OCI-LY3 (cell line): ENCODE measurements around the gene PRR14.
"Not testable (repeated sequence)": the region's sequence is repeated elsewhere in the genome, so short reads cannot be mapped to it uniquely, and the experiment has no call there.

Source experiments
- H2AFZ ChIP-seq: fragments of 200-600, 300-600 bp; shearing (Covaris generic); 2 replicates; pipeline ENCODE4 v1.6.0; 2014; ENCODE audit warnings: antibody characterized with exemption, low read depth, low read length
- H3K27ac ChIP-seq: fragments of 200-600, 300-600 bp; sonication (generic); 2 replicates; pipeline ENCODE4 v1.5.1; 2014; ENCODE audit warnings: mild to moderate bottlenecking, low read length, moderate library complexity, mixed read lengths
- H3K27me3 ChIP-seq: fragments of 200-600, 300-600 bp; sonication (generic); 2 replicates; pipeline ENCODE4 v1.6.1; 2014; ENCODE audit warnings: low read depth, low read length, mixed read lengths
- H3K36me3 ChIP-seq: fragments of 200-600, 300-600 bp; sonication (generic); replicated peaks from 2 replicates; pipeline ENCODE3; 2014; ENCODE audit warnings: low read depth, low read length, mixed read lengths
- H3K4me1 ChIP-seq: fragments of 300-600, 200-600 bp; sonication (generic); 2 replicates; pipeline ENCODE4 v1.6.1; 2014; ENCODE audit warnings: low read length, mixed read lengths
- H3K4me2 ChIP-seq: fragments of 200-600, 300-600 bp; sonication (generic); 2 replicates; pipeline ENCODE4 v1.6.1; 2014; ENCODE audit warnings: low read length, mixed read lengths
- H3K4me3 ChIP-seq: fragments of 300-600, 200-600 bp; sonication (generic); 2 replicates; pipeline ENCODE4 v1.5.1; 2014; ENCODE audit warnings: antibody characterized with exemption, mild to moderate bottlenecking, low read length, moderate library complexity
- H3K79me2 ChIP-seq: fragments of 300-600, 200-600 bp; shearing (Covaris generic); 2 replicates; pipeline ENCODE4 v1.6.1; 2014; ENCODE audit warnings: mild to moderate bottlenecking, low read length, mixed read lengths
- H3K9ac ChIP-seq: fragments of 300-600, 200-600 bp; shearing (Covaris generic); 2 replicates; pipeline ENCODE4 v1.6.0; 2014; ENCODE audit warnings: mild to moderate bottlenecking, low read length, moderate library complexity
- H3K9me3 ChIP-seq: fragments of 200-600, 300-600 bp; shearing (Covaris generic); 2 replicates; pipeline ENCODE4 v1.6.1; 2014; ENCODE audit warnings: low read length, mixed read lengths; ENCODE audit not compliant: insufficient read depth
- H4K20me1 ChIP-seq: fragments of 200-600, 300-600 bp; sonication (generic); 2 replicates; pipeline ENCODE4 v1.6.1; 2016; ENCODE audit warnings: low read length, mixed read lengths; ENCODE audit not compliant: insufficient read depth
- CTCF ChIP-seq: fragments of 200-600, 300-600 bp; sonication (generic); IDR thresholded peaks from 2 replicates; pipeline ENCODE4 v1.5.1; 2014; ENCODE audit warnings: antibody characterized with exemption, low read length, low read depth
- EZH2phosphoT487 ChIP-seq: fragments of 200-600 bp; shearing (Covaris generic); IDR thresholded peaks from 2 replicates; pipeline ENCODE4 v1.6.1; 2018; ENCODE audit warnings: antibody characterized with exemption, mixed run types, low read depth

The PRR14 gene

GRCh38 chr16:30691907-30692306, 41.1 kb downstream of the PRR14 start:
- Histone ChIP-seq H3K4me3 (no peak overlapping the region), H3K9ac (no peak overlapping the region), H3K4me2 (no peak overlapping the region), H3K9me3 (no peaks in the 10 kb centered on the region), H4K20me1 (no peaks in the 10 kb centered on the region), H2AFZ (no peak overlapping the region), H3K27me3 (no peaks in the 10 kb centered on the region), H3K79me2 (no peaks in the 10 kb centered on the region), H3K36me3 (no peaks in the 10 kb centered on the region), H3K27ac (no peak overlapping the region), H3K4me1 (peaks cover 7% of the 10 kb centered on the region)
- TF ChIP-seq CTCF, result no peak
- no peak for TF ChIP-seq EZH2phosphoT487

DNA sequence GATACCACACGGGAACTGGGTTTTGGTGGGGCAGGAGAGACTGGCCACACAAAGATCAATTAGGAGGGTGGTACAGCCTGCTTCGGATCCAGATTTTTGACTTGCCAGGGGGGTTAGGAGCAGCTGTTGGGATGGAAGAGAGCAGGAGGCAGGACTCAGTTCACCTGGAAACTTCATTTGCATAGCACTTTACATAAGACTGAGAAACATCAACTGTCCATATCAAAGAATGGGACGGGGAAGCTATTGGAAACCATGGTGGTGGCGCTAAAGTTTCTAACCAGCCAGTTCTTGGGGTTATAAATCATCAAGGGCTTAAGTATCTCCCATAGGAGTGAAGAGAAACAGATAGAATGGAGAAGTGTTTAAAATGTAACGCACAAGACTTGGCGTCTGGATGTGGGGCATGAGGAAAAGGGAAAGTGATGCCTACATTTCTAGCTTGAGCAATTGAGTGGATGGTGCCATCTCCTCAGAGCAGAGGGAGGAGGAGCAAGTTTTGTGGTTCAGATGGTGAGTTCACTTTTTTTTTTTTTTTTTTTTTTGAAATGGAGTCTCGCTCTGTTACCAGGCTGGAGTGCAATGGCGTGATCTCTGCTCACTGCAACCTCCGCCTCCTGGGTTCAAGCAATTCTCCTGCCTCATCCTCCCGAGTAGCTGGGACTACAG, 41.8 kb downstream of the PRR14 start:
- Histone ChIP-seq H3K4me3 (no peak overlapping the region), H3K27ac (no peak overlapping the region), H4K20me1 (no peaks in the 10 kb centered on the region), H3K4me1 (peaks cover 12% of the 10 kb centered on the region), H3K9ac (no peak overlapping the region), H3K27me3 (no peaks in the 10 kb centered on the region), H3K36me3 (no peaks in the 10 kb centered on the region), H3K79me2 (no peaks in the 10 kb centered on the region), H3K4me2 (no peak overlapping the region), H3K9me3 (no peaks in the 10 kb centered on the region), H2AFZ (no peak overlapping the region)
- TF ChIP-seq CTCF (no peak), EZH2phosphoT487 (no peak)

DNA sequence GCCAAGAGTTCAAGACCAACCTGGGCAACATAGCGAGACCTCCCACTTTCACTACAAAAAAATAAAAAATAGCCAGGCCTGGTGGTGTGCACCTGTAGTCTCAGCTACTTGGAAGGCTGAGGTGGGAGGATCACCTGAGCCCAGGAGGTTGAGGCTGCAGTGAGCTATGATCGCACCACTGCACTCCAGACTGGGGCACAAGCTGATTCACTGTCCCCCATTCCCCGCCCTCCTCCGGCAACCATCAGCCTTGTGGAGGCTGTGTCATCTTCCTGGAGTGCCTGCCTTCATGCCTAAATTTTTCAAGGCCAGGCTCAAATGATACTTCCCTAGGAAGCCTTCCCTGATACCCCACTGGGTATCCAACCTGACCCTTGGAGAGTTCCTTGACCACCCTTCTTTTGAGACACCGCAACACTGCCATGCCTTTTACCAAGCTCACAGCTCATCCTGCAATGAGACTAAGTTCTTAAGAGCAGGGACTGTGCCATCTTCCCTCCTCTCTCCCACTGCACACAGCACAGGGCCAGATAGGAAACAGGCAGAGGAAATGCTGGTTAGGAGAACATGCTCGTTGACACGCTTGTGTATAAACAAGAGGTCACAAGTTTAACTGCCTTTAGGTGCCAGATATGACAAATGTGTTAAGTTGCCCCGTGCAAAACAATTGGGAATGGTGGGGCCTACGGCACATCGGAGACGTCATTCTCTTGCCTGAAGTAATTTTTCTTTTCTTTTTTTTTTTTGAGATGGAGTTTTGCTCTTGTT, 44.4 kb downstream of the PRR14 start:
- Histone ChIP-seq H3K4me2 (no peak overlapping the region), H2AFZ (no peak overlapping the region), H3K9ac (no peak overlapping the region), H3K4me1 (peaks cover 19% of the 10 kb centered on the region), H4K20me1 (peaks cover 11% of the 10 kb centered on the region), H3K79me2 (peaks cover 17% of the 10 kb centered on the region), H3K4me3 (no peak overlapping the region), H3K27me3 (no peaks in the 10 kb centered on the region), H3K9me3 (no peaks in the 10 kb centered on the region), H3K27ac (no peak overlapping the region), H3K36me3 (peaks cover 7% of the 10 kb centered on the region)
- TF ChIP-seq EZH2phosphoT487, result no peak
- TF ChIP-seq CTCF, result no peak

DNA sequence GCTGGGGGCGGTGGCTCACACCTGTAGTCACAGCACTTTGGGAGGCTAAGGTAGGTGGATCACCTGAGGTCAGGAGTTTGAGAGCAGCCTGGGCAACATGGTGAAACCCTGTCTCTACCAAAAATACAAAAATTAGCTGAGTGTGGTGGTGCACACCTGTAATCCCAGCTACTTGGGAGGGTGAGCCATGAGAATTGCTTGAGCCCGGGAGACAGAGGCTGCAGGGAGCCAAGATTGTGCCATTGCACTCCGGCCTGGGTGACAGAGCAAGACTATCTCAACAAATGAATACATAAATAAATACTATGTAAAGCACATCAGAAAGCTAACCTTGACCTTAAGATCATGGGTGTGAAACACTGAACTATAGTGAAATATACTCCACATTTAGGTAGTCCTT, 45.9 kb downstream of the PRR14 start:
- not testable (repeated sequence) for H3K9ac ChIP-seq

More for the DNA sequence above, 45.9 kb downstream of the PRR14 start:
- H3K9me3 ChIP-seq, H3K27ac ChIP-seq, H2AFZ ChIP-seq, H3K4me3 ChIP-seq, H3K27me3 ChIP-seq, H3K4me2 ChIP-seq: not testable (repeated sequence)
- Histone ChIP-seq H3K4me1 (peaks cover 20% of the 10 kb centered on the region), H4K20me1 (peaks cover 13% of the 10 kb centered on the region), H3K36me3 (peaks cover 21% of the 10 kb centered on the region), H3K79me2 (peaks cover 32% of the 10 kb centered on the region)
